Mucosa of descending colon (tissue), 3 donors: ENCODE data around the gene CIDEA. TPM values are rescaled to one million over a fixed set of nuclear protein-coding genes. Genes with fewer than 3 reads are reported as not detected.

ENCODE experiments used
- ATAC-seq: fragments of 200-7000 bp; cut with Tn5 transposase; one replicate; pipeline ENCODE4 v1.9.1; 2020; ENCODE audit warnings: mild to moderate bottlenecking, moderate library complexity
- DNase-seq, 3 donors: peaks; one replicate each; pipeline ENCODE4 v3.0.0-alpha.2; 2020
- H3K36me3 ChIP-seq: fragments of 200-600 bp; one replicate; pipeline ENCODE4 v1.8.0; 2021; ENCODE audit warnings: low read depth, mild to moderate bottlenecking
- H3K4me1 ChIP-seq: fragments of 200-600 bp; one replicate; pipeline ENCODE4 v1.8.0; 2021; ENCODE audit warnings: low read depth, mild to moderate bottlenecking
- H3K4me3 ChIP-seq: fragments of 200-600 bp; one replicate; pipeline ENCODE4 v1.8.0; 2021; ENCODE audit warnings: mild to moderate bottlenecking
- H3K9me3 ChIP-seq: fragments of 200-600 bp; one replicate; pipeline ENCODE4 v1.8.0; 2021; ENCODE audit warnings: mild to moderate bottlenecking
- CTCF ChIP-seq: fragments of 200-600 bp; IDR thresholded peaks from one replicate; pipeline ENCODE4 v1.8.0; 2022; ENCODE audit warnings: antibody characterized with exemption, mild to moderate bottlenecking
- intact Hi-C, 2 donors: fragments of 100-400 bp; cut with DNase I in 1 of 2; cut with micrococcal nuclease in 1 of 2; formaldehyde crosslinking; loops; one replicate each; pipeline versions ENCODE4 v1.11.0 to v1.11.1; 2022; cut with DNase I, micrococcal nuclease
- total RNA-seq, 3 donors: library from RNA; stranded (reverse); fragmentation: NEBNext Ultra II Directional in 2 of 3; extraction: Animal tissue kit (Norgen Biotek cat#: 25700) in 2 of 3; gene quantifications; one replicate each; pipeline versions ENCODE4 v1.2.1 to v1.2.4, GENCODE V29; 2021 to 2023
- donor health status: DM: no; HTN: no; CAD: no; lungs with moderate emphysema.
- donor health status: DM: no; HTN: no; CAD: no.
- donor health status: DM: no; HTN: yes; CAD: no.

Gene CIDEA
- total RNA-seq, 3 donors from 2014 or later: 0.58 to 0.98 TPM; not detected in 1

DNA sequence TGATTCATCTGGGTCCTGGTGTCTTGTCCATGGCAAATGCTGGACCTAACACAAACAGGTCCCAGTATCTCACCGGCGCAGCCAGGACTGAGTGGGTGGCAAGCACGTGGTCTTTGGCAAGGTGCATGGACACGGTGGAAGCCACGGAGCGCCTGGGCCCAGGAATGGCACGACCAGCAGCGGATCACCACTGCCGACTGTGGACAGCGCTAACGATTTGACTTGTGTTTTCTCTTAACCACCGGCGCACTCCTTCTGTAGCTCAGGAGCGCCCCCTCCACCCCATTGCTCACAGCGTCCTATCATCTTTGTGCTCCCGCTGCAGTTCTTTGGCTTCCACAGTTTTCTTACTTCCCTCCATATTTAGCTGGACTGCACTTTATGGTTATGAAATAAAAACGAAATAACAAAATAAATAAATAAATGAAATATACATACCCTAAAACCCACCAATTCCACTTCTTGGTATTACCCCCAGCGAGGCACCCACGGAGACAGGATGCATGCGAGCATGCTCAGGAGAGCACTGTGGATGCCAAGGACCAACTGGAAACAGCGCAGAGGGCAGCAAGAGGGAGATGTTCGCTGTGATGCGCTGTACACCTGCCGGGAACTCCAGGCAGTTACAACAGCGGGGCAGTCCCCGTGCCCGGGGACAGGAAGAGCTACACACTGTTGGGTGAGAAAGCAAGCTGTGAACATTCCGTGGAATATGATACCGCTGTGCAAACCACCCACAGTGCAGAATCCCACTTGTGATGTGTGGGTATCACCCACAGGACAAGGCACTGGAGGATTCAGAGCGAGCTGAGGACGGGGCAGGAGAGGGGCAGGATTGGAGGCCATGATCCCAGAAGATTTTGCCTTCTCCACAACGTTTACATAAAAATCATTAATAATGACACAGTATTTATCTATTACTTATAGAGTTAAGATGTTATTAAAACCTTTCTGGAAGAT lies 7.0 kb upstream of the CIDEA start:
- Histone ChIP-seq H3K4me3 (no peak overlapping the region), H3K36me3 (no peaks in the 10 kb centered on the region), H3K4me1 (no peaks in the 10 kb centered on the region), H3K9me3 (no peaks in the 10 kb centered on the region)
- DNase-seq: peak in 1 of 3 donors; percentile 12
- TF ChIP-seq CTCF: no peak
- intact Hi-C loops: loop anchor here in 1 of 2 donors (10.0 kb wide), 1 partner anchor 152 kb away; the partner anchor contains the start of gene ANKRD62
- ATAC-seq: no peak

DNA sequence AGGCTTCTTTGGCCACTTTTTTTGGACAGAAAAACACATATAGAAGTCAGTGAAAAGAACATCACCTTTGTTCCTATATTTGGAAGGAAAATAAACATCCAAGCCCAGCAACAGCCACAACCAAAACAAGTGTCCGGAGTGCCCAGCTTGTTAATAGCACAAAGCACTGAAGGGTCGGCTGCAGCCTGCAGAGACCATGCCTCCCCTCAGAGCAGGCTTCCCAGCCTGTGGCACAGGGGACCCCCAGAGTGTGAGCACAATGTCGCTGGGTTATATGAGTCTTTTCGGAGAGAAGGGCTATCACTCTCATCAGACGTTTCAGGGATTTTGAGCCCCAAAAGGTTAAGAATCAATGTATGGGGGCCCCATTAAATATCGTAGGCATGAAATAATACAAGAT lies 6.2 kb upstream of the CIDEA start:
- DNase-seq (no peak), ATAC-seq (no peak)
- Histone ChIP-seq H3K36me3 (no peaks in the 10 kb centered on the region), H3K4me1 (no peaks in the 10 kb centered on the region), H3K9me3 (no peaks in the 10 kb centered on the region), H3K4me3 (no peak overlapping the region)
- no peak for TF ChIP-seq CTCF
- intact Hi-C loops: loop anchor here in 1 of 2 donors (10.0 kb wide), 1 partner anchor 153 kb away; the partner anchor contains the start of gene ANKRD62

DNA sequence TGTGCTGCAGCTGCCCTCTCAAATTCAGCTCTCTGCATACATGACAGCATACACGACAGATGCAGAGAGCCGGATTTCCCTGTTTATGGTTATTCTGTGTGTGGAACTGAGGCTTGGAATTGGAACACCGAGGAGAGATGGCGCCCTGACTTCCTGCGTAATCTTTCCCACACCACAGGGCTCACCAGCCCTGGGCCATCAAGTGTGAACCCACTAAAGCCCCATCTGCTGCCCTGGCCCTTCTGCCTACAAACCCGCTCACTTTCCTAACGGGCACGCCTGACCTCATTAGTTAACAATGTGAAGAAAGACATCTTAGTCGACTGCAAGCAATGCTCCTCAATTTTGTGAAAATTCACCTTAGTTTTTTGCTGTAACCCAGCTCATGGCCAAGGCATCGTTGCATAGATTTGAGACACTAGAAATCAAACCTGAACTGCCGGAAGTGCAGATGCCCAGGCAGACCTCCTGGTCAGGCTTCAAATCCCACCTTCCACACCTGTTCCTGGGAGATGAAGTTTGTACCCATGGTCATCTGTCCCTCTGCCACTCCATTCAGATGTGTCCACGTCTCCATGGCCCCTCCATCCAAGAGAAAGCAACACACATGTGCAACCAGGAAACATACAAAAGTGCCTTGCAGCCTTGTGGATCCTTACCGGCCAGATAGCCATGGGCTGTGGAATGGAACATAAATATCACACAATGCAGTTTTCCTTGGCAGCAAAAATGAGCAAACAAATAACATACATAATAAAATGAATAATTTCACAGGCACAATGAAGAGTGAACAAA lies 5.0 kb upstream of the CIDEA start:
- no peak for DNase-seq
- intact Hi-C loops: loop anchor here in 1 of 2 donors (10.0 kb wide), 1 partner anchor 154 kb away; the partner anchor contains the start of gene ANKRD62

GRCh38 chr18:12251311-12251710 lies 2.9 kb upstream of the CIDEA start:
- ATAC-seq: no peak

More for the DNA sequence above, 5.0 kb upstream of the CIDEA start:
- Histone ChIP-seq H3K9me3 (no peaks in the 10 kb centered on the region), H3K4me1 (peaks cover 2% of the 10 kb centered on the region), H3K4me3 (no peak overlapping the region), H3K36me3 (no peaks in the 10 kb centered on the region)
- TF ChIP-seq CTCF: no peak
- no peak for ATAC-seq

More at GRCh38 chr18:12251311-12251710, 2.9 kb upstream of the CIDEA start:
- intact Hi-C loops: no loop called here
- no peak for DNase-seq
- TF ChIP-seq CTCF: no peak
- Histone ChIP-seq H3K4me3 (no peak overlapping the region), H3K36me3 (no peaks in the 10 kb centered on the region), H3K4me1 (peaks cover 2% of the 10 kb centered on the region), H3K9me3 (no peaks in the 10 kb centered on the region)
